Measurements from ENCODE around the gene LRIG1. TPM values are rescaled to one million over a fixed set of nuclear protein-coding genes. Genes with fewer than 3 reads are reported as not detected.

Gene LRIG1
- total and polyA plus RNA-seq, 10 of the 15 experiments (the other 5 are each of a cell fraction or from before 2014, with no cell fraction given), result 0.84 to 16.4 (median 8.1) TPM

DNA sequence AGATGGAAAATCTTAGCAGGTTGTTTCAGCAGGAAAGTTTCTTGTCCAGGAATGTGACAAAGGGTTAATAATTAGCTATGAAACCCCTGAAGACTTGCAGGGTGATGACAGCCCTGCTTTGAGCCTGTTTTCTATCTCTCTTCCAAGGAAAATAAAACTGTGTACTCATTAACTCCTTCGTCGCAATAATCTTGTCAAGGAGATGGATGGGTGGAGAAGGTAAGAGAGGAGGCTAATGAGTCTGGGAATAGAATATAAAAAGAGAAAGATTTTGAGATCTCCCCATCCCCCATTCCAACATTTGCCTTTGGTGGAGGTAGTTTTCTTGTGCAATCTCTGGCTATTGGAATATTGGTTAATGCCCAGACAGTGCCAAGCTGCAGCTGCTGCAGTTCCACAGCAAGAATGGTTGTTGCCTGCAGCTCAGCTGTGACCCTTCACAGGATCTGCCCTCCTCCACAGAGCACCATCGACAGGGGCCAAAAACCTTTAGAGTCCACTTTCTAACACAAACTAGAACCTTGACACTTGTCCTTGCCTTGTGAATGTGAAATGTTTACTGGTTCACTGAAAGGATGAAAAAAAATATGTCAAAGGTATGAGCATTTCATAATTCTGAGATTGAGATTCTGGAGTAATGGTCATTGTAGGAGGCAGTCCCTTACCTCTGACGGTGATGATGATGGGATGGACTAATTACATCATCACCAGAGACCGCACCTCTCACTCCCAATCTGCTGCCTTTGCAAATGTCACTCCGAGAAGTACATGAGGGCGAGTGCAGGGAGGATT is 4.2 kb upstream of the LRIG1 start:
- no peak for ATAC-seq
- ChIA-PET SMC1A (ENCODE audit: uncharacterized antibody, unreplicated experiment) (no interaction called here), CTCF (interaction anchor here (0.7 to 2.0 kb wide), 2 partner anchors 17 to 97 kb away, joined by 3 to 5 read pairs; no protein-coding TSS in a partner anchor), POLR2A (interaction anchor here (1.5 kb wide), 1 partner anchor 15 kb away, joined by 3 read pairs; no protein-coding TSS in a partner anchor), RAD21 (ENCODE audit: unreplicated experiment) (no interaction called here)
- Histone ChIP-seq H3K4me2 (ENCODE audit: control insufficient read depth, insufficient read depth) (no peak overlapping the region), H3K27me3 (replicated peaks in 1 of 2; ENCODE audit: control insufficient read depth in 2 of 2, insufficient read depth in 2 of 2, low read length in 1 of 2) (peaks cover 0 to 4% of the 10 kb centered on the region in 2 experiments; a peak in 2 of 4 replicates), H3K4me1 (ENCODE audit: control insufficient read depth, insufficient read depth, low read length) (no peaks in the 10 kb centered on the region), H3K27ac (ENCODE audit: control insufficient read depth, insufficient read depth) (no peak overlapping the region), H3K36me3 (ENCODE audit: control insufficient read depth in 2 of 2, insufficient read depth in 2 of 2, low read length in 1 of 2) (no peaks in the 10 kb centered on the region), H3K79me2 (ENCODE audit: control insufficient read depth, insufficient read depth, low read length) (peaks cover 2% of the 10 kb centered on the region; the same call in 1 of the 2 replicates), H2AFZ (ENCODE audit: control insufficient read depth, low read depth, low read length) (no peak overlapping the region), H4K20me1 (ENCODE audit: control insufficient read depth, insufficient read depth) (0 out of 2 replicates have a peak, but pooled peaks cover 2% of the 10 kb centered on the region), H3K9ac (ENCODE audit: control insufficient read depth, insufficient read depth, low read length) (no peak overlapping the region), H3K9me3 (replicated peaks; ENCODE audit: control insufficient read depth, insufficient read depth, low read length) (no peaks in the 10 kb centered on the region), H3K4me3 (no peak overlapping the region)
- WGBS (ENCODE audit: insufficient coverage, insufficient replicate concordance, low lambda C conversion rate, missing lambda C conversion rate), result 53% methylated on average over 7 of the region's 7 CpGs
- no peak for FAIRE-seq
- in situ Hi-C loops (cut with MboI) (no loop called here), intact Hi-C loops (cut with micrococcal nuclease; ENCODE audit: unreplicated experiment) (loop anchor here (10.0 kb wide), 1 partner anchor 310 kb away; no protein-coding TSS in a partner anchor)
- DNase-seq (ENCODE audit: low read depth, low spot score), result no peak
- TF ChIP-seq, protein P1, sequence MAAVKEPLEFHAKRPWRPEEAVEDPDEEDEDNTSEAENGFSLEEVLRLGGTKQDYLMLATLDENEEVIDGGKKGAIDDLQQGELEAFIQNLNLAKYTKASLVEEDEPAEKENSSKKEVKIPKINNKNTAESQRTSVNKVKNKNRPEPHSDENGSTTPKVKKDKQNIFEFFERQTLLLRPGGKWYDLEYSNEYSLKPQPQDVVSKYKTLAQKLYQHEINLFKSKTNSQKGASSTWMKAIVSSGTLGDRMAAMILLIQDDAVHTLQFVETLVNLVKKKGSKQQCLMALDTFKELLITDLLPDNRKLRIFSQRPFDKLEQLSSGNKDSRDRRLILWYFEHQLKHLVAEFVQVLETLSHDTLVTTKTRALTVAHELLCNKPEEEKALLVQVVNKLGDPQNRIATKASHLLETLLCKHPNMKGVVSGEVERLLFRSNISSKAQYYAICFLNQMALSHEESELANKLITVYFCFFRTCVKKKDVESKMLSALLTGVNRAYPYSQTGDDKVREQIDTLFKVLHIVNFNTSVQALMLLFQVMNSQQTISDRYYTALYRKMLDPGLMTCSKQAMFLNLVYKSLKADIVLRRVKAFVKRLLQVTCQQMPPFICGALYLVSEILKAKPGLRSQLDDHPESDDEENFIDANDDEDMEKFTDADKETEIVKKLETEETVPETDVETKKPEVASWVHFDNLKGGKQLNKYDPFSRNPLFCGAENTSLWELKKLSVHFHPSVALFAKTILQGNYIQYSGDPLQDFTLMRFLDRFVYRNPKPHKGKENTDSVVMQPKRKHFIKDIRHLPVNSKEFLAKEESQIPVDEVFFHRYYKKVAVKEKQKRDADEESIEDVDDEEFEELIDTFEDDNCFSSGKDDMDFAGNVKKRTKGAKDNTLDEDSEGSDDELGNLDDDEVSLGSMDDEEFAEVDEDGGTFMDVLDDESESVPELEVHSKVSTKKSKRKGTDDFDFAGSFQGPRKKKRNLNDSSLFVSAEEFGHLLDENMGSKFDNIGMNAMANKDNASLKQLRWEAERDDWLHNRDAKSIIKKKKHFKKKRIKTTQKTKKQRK (IDR thresholded peaks at IDR 0.05; ENCODE audit: low read depth, low read length), result no peak
- TF ChIP-seq FOS (IDR thresholded peaks at IDR 0.05; ENCODE audit: borderline replicate concordance, extremely low read depth, insufficient read length) (no peak), SMC3 (IDR thresholded peaks at IDR 0.05; ENCODE audit: borderline replicate concordance, low read length) (no peak), RBBP5 (conservative IDR thresholded peaks at IDR 0.05) (no peak), SUPT20H (IDR thresholded peaks at IDR 0.05; ENCODE audit: borderline replicate concordance, control insufficient read depth, low read depth, low read length) (no peak), IRF4 (IDR thresholded peaks at IDR 0.05; ENCODE audit: low read depth, low read length) (no peak)
- TF ChIP-seq, protein P2, sequence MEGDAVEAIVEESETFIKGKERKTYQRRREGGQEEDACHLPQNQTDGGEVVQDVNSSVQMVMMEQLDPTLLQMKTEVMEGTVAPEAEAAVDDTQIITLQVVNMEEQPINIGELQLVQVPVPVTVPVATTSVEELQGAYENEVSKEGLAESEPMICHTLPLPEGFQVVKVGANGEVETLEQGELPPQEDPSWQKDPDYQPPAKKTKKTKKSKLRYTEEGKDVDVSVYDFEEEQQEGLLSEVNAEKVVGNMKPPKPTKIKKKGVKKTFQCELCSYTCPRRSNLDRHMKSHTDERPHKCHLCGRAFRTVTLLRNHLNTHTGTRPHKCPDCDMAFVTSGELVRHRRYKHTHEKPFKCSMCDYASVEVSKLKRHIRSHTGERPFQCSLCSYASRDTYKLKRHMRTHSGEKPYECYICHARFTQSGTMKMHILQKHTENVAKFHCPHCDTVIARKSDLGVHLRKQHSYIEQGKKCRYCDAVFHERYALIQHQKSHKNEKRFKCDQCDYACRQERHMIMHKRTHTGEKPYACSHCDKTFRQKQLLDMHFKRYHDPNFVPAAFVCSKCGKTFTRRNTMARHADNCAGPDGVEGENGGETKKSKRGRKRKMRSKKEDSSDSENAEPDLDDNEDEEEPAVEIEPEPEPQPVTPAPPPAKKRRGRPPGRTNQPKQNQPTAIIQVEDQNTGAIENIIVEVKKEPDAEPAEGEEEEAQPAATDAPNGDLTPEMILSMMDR (IDR thresholded peaks at IDR 0.05 in 2 of 3, conservative IDR thresholded peaks at IDR 0.05 in 1 of 3; ENCODE audit: control insufficient read depth in 2 of 3, extremely low read depth in 1 of 3, insufficient read depth in 1 of 3, low read depth in 3 of 3, low read length in 3 of 3), result no peak
- TF ChIP-seq, protein P3, sequence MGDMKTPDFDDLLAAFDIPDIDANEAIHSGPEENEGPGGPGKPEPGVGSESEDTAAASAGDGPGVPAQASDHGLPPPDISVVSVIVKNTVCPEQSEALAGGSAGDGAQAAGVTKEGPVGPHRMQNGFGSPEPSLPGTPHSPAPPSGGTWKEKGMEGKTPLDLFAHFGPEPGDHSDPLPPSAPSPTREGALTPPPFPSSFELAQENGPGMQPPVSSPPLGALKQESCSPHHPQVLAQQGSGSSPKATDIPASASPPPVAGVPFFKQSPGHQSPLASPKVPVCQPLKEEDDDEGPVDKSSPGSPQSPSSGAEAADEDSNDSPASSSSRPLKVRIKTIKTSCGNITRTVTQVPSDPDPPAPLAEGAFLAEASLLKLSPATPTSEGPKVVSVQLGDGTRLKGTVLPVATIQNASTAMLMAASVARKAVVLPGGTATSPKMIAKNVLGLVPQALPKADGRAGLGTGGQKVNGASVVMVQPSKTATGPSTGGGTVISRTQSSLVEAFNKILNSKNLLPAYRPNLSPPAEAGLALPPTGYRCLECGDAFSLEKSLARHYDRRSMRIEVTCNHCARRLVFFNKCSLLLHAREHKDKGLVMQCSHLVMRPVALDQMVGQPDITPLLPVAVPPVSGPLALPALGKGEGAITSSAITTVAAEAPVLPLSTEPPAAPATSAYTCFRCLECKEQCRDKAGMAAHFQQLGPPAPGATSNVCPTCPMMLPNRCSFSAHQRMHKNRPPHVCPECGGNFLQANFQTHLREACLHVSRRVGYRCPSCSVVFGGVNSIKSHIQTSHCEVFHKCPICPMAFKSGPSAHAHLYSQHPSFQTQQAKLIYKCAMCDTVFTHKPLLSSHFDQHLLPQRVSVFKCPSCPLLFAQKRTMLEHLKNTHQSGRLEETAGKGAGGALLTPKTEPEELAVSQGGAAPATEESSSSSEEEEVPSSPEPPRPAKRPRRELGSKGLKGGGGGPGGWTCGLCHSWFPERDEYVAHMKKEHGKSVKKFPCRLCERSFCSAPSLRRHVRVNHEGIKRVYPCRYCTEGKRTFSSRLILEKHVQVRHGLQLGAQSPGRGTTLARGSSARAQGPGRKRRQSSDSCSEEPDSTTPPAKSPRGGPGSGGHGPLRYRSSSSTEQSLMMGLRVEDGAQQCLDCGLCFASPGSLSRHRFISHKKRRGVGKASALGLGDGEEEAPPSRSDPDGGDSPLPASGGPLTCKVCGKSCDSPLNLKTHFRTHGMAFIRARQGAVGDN (IDR thresholded peaks at IDR 0.05), result no peak
- TF ChIP-seq, protein P4, sequence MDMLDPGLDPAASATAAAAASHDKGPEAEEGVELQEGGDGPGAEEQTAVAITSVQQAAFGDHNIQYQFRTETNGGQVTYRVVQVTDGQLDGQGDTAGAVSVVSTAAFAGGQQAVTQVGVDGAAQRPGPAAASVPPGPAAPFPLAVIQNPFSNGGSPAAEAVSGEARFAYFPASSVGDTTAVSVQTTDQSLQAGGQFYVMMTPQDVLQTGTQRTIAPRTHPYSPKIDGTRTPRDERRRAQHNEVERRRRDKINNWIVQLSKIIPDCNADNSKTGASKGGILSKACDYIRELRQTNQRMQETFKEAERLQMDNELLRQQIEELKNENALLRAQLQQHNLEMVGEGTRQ (IDR thresholded peaks at IDR 0.05; ENCODE audit: borderline replicate concordance, low read depth, low read length), result no peak
- no TSS peak for BruUV-seq (replicated peaks)
